NCI-H345 (cell line): ENCODE measurements around the gene OR8D4.
"Not testable (repeated sequence)": the region's sequence is repeated elsewhere in the genome, so short reads cannot be mapped to it uniquely, and the experiment has no call there.

Experiments used
- DNase-seq: peaks from one replicate; lab custom pipeline; 2025; lab: John Stamatoyannopoulos, UW

The OR8D4 gene

GRCh38 chr11:123901867-123902266 lies at the start of gene OR8D4:
Gene OR8D4 (plus strand): TSS chr11:123902167. CDS start chr11:123906432, 4,265 bp downstream.
- no peak for DNase-seq

- no peak for DNase-seq
These were observed 49.6 kb upstream of the OR8D4 start for GRCh38 chr11:123852321-123852720.

- DNase-seq: no peak
These were observed 48.9 kb upstream of the OR8D4 start for GRCh38 chr11:123853038-123853437.

GRCh38 chr11:123856444-123856843 lies 45.5 kb upstream of the OR8D4 start:
- DNase-seq: no peak

GRCh38 chr11:123859731-123860130 lies 42.2 kb upstream of the OR8D4 start:
- DNase-seq: no peak

- DNase-seq: not testable (repeated sequence)
These were observed 36.7 kb upstream of the OR8D4 start for GRCh38 chr11:123865293-123865692.

- DNase-seq: not testable (repeated sequence)
These were observed 34.2 kb upstream of the OR8D4 start for GRCh38 chr11:123867795-123868194.

- DNase-seq: no peak
These were observed 21.1 kb upstream of the OR8D4 start for GRCh38 chr11:123880912-123881311.

- no peak for DNase-seq
These were observed 16.4 kb upstream of the OR8D4 start, which contains the start of gene TMEM225 for GRCh38 chr11:123885570-123885969. Gene TMEM225 (minus strand): TSS chr11:123885670. CDS start chr11:123885425, 245 bp downstream.

- no peak for DNase-seq
These were observed 9.9 kb upstream of the OR8D4 start for GRCh38 chr11:123892031-123892430.

- no peak for DNase-seq
These were observed 2.2 kb upstream of the OR8D4 start for GRCh38 chr11:123899792-123900191.

- DNase-seq: no peak
These were observed 2.0 kb downstream of the OR8D4 start for GRCh38 chr11:123903932-123904331.

- no peak for DNase-seq
These were observed 3.0 kb downstream of the OR8D4 start for GRCh38 chr11:123904932-123905331.

- no peak for DNase-seq
These were observed 3.9 kb downstream of the OR8D4 start for GRCh38 chr11:123905826-123906225.

GRCh38 chr11:123920943-123921342 lies 19.0 kb downstream of the OR8D4 start:
- DNase-seq: no peak

GRCh38 chr11:123924027-123924426 lies 22.1 kb downstream of the OR8D4 start:
- no peak for DNase-seq

GRCh38 chr11:123939317-123939716 lies 37.4 kb downstream of the OR8D4 start, which contains the start of gene OR4D5:
Gene OR4D5 (plus strand): TSS chr11:123939617. CDS start chr11:123939617, 0 bp downstream.
- no peak for DNase-seq

- DNase-seq: no peak
These were observed 40.4 kb downstream of the OR8D4 start for GRCh38 chr11:123942413-123942812.

- no peak for DNase-seq
These were observed 41.8 kb downstream of the OR8D4 start, which contains the start of gene OR6T1 for GRCh38 chr11:123943738-123944137. Gene OR6T1 (minus strand): TSS chr11:123943838. CDS start chr11:123943838, 0 bp downstream.

- no peak for DNase-seq
These were observed 43.2 kb downstream of the OR8D4 start for GRCh38 chr11:123945132-123945531.

- DNase-seq: no peak
These were observed 54.8 kb downstream of the OR8D4 start for GRCh38 chr11:123956752-123957151.
